Suprapubic skin (tissue), 4 donors: ENCODE measurements around the gene TSPAN15.

ENCODE experiments used
- POLR2A ChIP-seq, 2 donors: fragments of 450-650 bp; IDR thresholded peaks; one replicate each; pipeline ENCODE4 v1.6.1; 2017; ENCODE audit warnings: antibody characterized with exemption in 2 of 2, mild to moderate bottlenecking in 2 of 2, moderate library complexity in 2 of 2
- POLR2AphosphoS5 ChIP-seq, 3 donors: sonication (generic); formaldehyde crosslinking; IDR thresholded peaks; one replicate each; pipeline ENCODE4 v1.6.1; 2017; ENCODE audit warnings: antibody characterized with exemption in 3 of 3
- TF ChIP-seq, protein P1 (sequence below), 2 donors: fragments of 200-600 bp in 1 of 2; fragments of 450-650 bp in 1 of 2; sonication (generic) in 1 of 2; IDR thresholded peaks; one replicate each; pipeline ENCODE4 v1.5.1; 2016 to 2019; ENCODE audit warnings: antibody characterized with exemption in 2 of 2, mild to moderate bottlenecking in 1 of 2, moderate library complexity in 1 of 2

DNA sequence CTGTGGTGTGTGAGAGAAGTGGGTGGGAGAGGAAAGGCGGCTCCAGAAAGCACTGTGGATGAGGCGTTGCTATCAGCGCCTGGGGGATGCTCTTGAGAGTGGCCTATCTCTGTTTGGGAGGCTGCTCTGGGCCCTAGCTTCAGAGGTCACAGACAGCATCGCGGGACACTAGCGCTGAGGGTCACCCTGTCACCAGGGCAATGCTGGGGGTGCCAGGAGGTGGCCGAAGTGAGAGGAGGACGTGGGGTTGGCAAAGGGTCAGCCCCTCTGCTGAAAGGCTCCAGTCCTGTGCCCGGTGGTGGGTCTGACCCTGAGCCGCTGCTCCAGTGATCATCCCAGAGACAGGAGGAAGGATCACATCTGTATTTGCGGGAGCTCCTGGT, 31.5 kb upstream of the TSPAN15 start:
- no peak for TF ChIP-seq POLR2AphosphoS5 (IDR thresholded peaks at IDR 0.05)
- TF ChIP-seq POLR2A (IDR thresholded peaks at IDR 0.05) = no peak
- TF ChIP-seq, protein P1, sequence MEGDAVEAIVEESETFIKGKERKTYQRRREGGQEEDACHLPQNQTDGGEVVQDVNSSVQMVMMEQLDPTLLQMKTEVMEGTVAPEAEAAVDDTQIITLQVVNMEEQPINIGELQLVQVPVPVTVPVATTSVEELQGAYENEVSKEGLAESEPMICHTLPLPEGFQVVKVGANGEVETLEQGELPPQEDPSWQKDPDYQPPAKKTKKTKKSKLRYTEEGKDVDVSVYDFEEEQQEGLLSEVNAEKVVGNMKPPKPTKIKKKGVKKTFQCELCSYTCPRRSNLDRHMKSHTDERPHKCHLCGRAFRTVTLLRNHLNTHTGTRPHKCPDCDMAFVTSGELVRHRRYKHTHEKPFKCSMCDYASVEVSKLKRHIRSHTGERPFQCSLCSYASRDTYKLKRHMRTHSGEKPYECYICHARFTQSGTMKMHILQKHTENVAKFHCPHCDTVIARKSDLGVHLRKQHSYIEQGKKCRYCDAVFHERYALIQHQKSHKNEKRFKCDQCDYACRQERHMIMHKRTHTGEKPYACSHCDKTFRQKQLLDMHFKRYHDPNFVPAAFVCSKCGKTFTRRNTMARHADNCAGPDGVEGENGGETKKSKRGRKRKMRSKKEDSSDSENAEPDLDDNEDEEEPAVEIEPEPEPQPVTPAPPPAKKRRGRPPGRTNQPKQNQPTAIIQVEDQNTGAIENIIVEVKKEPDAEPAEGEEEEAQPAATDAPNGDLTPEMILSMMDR (IDR thresholded peaks at IDR 0.05) = no peak
